ENCODE measurements around the gene NANP. TPM values are rescaled to one million over a fixed set of nuclear protein-coding genes. Genes with fewer than 3 reads are reported as not detected.

NANP gene
- total RNA-seq, 1 experiment from 2014 or later = 7.1 TPM

DNA sequence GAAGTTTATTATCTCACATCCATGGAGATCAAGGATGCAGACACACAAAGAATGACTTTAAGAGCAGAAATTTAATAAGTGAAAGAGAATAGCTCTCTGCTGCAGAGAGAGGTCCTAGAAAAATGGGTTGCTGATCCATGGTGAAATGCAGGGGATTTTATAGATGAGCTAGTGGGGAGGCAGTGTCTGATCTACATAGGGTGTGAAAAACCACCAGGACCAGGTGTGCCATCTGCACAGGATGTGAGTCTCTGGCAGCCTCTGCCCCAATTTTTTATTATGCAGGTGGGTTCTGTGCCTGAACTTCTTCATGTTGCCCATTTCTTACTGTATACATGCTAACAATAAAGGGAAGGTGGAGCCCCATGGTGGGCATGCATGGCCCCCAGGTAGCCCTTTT lies 19.9 kb upstream of the NANP start:
- no peak overlapping the region for H3K9ac ChIP-seq (ENCODE audit: extremely low read depth, insufficient read length, low read length)
- H2BK12ac ChIP-seq (ENCODE audit: insufficient read length, low read depth, low read length) = no peak overlapping the region
- H3K79me1 ChIP-seq (ENCODE audit: insufficient read depth, low read depth, low read length, poor library complexity, severe bottlenecking) = no peaks in the 10 kb centered on the region
- H3K4me3 Mint-ChIP-seq = no peak overlapping the region
- no peak overlapping the region for H3K27ac Mint-ChIP-seq
- no peak overlapping the region for H2BK5ac ChIP-seq (ENCODE audit: insufficient read length, low read length)
- H3K23ac ChIP-seq (ENCODE audit: insufficient read length, low read depth, low read length) = no peak overlapping the region
- peaks cover 20 to 26% of the 10 kb centered on the region in 2 experiments for H3K4me1 Mint-ChIP-seq
- no peak overlapping the region for H2BK20ac ChIP-seq (ENCODE audit: low read depth, low read length, poor library complexity, severe bottlenecking)
- no peak overlapping the region for H3K4me2 ChIP-seq (ENCODE audit: insufficient read depth, insufficient read length, low read length)
- no peak overlapping the region for H2BK120ac ChIP-seq (ENCODE audit: low read depth, low read length, poor library complexity, severe bottlenecking)
- no peaks in the 10 kb centered on the region for H4K20me1 ChIP-seq (ENCODE audit: control insufficient read depth, insufficient read depth, insufficient read length)
- no peak overlapping the region for H3T11ph ChIP-seq (ENCODE audit: low read length)
- no peak overlapping the region for H4K8ac ChIP-seq (replicated peaks; ENCODE audit: insufficient read length, low read depth, low read length)
- no peak overlapping the region for H4K91ac ChIP-seq (ENCODE audit: insufficient read length, low read depth, low read length)
- no peaks in the 10 kb centered on the region for H3K23me2 ChIP-seq (ENCODE audit: insufficient read length, low read depth, low read length, poor library complexity, severe bottlenecking)
- peaks cover 14 to 29% (median 17%) of the 10 kb centered on the region in 3 experiments for H3K36me3 Mint-ChIP-seq (ENCODE audit: insufficient read depth in 1 of 3, low read depth in 3 of 3)
- peaks cover 3 to 16% of the 10 kb centered on the region in 2 experiments; a peak in 3 of 5 replicates for H3K9me3 Mint-ChIP-seq
- TF ChIP-seq, protein P1, sequence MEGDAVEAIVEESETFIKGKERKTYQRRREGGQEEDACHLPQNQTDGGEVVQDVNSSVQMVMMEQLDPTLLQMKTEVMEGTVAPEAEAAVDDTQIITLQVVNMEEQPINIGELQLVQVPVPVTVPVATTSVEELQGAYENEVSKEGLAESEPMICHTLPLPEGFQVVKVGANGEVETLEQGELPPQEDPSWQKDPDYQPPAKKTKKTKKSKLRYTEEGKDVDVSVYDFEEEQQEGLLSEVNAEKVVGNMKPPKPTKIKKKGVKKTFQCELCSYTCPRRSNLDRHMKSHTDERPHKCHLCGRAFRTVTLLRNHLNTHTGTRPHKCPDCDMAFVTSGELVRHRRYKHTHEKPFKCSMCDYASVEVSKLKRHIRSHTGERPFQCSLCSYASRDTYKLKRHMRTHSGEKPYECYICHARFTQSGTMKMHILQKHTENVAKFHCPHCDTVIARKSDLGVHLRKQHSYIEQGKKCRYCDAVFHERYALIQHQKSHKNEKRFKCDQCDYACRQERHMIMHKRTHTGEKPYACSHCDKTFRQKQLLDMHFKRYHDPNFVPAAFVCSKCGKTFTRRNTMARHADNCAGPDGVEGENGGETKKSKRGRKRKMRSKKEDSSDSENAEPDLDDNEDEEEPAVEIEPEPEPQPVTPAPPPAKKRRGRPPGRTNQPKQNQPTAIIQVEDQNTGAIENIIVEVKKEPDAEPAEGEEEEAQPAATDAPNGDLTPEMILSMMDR (conservative IDR thresholded peaks at IDR 0.05) = no peak
- H3K18ac ChIP-seq (ENCODE audit: insufficient read length, low read depth, low read length) = no peak overlapping the region
- no peak overlapping the region for H3K14ac ChIP-seq (ENCODE audit: insufficient read depth, low read length)
- no peaks in the 10 kb centered on the region for H3K27me3 Mint-ChIP-seq (ENCODE audit: low read depth)
- no peak overlapping the region for H2BK15ac ChIP-seq (ENCODE audit: low read depth, low read length)
- peaks cover 6% of the 10 kb centered on the region; the same call in 1 of the 2 replicates for H3K4me1 ChIP-seq (ENCODE audit: insufficient read depth, low read length)
- DNase-seq = no peak
- H2AFZ ChIP-seq (ENCODE audit: low read length) = no peak overlapping the region
- no peak overlapping the region for H4K5ac ChIP-seq (ENCODE audit: insufficient read length, low read depth, low read length)
- no peak overlapping the region for H3K27ac ChIP-seq (ENCODE audit: insufficient read length, low read depth, low read length)
- H2AK5ac ChIP-seq (ENCODE audit: insufficient read length, low read length) = no peak overlapping the region
- H3K79me2 ChIP-seq (ENCODE audit: insufficient read depth, low read length) = no peaks in the 10 kb centered on the region
- H3K9me3 ChIP-seq (ENCODE audit: control insufficient read depth, low read depth, low read length) = no peaks in the 10 kb centered on the region
- H3K4ac ChIP-seq (ENCODE audit: low read depth, low read length) = no peak overlapping the region
- no peaks in the 10 kb centered on the region for H3K27me3 ChIP-seq (ENCODE audit: insufficient read depth, low read length)
- H3K56ac ChIP-seq (ENCODE audit: insufficient read length, low read depth, low read length) = no peak overlapping the region
